ENCODE results near the gene AFTPH.

DNA sequence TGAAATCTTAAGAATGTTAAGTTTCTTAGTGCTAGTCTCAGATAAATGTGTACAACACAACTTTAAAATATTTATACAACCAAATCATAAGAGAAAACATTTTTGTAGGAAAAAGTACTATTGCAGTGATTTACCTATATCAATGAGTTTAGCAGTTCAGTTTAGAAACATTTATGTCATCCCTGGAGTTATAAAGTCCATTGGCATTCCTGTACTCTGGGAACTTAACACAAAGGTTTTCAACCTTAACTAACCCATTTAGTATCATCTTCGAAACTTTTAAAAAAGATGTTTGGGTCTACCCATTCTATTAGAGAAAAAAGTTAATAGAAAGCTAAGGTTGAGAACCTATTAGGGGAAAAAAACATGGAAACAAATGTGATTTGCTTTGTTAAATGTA lies 10.9 kb downstream of the AFTPH start:
- TF ChIP-seq, protein P1, sequence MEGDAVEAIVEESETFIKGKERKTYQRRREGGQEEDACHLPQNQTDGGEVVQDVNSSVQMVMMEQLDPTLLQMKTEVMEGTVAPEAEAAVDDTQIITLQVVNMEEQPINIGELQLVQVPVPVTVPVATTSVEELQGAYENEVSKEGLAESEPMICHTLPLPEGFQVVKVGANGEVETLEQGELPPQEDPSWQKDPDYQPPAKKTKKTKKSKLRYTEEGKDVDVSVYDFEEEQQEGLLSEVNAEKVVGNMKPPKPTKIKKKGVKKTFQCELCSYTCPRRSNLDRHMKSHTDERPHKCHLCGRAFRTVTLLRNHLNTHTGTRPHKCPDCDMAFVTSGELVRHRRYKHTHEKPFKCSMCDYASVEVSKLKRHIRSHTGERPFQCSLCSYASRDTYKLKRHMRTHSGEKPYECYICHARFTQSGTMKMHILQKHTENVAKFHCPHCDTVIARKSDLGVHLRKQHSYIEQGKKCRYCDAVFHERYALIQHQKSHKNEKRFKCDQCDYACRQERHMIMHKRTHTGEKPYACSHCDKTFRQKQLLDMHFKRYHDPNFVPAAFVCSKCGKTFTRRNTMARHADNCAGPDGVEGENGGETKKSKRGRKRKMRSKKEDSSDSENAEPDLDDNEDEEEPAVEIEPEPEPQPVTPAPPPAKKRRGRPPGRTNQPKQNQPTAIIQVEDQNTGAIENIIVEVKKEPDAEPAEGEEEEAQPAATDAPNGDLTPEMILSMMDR (IDR thresholded peaks at IDR 0.05; ENCODE audit: insufficient read depth, low read depth, low read length), result no peak
- TF ChIP-seq EZH2 (IDR thresholded peaks at IDR 0.05; ENCODE audit: insufficient read depth, low read length), result no peak

Data from astrocyte (in vitro differentiated cells and primary cell).